GM13976 (cell line): ENCODE data around the gene TMEM132D.

ENCODE experiments used
- DNase-seq: peaks from one replicate; pipeline ENCODE4 v3.0.0; 2012; ENCODE audit warnings: low spot score
- in situ Hi-C: fragments of 300-500 bp; cut with MboI; formaldehyde crosslinking; loops from one replicate; pipeline ENCODE4 v1.12.0; 2022; ENCODE audit warnings: low sequenced_read_pairs, mixed read lengths, inconsistent platforms; ENCODE audit not compliant: unreplicated experiment
- TF ChIP-seq, protein P1 (sequence below): IDR thresholded peaks from 2 replicates; pipeline ENCODE4 v1.5.1; 2012; ENCODE audit warnings: borderline replicate concordance, mild to moderate bottlenecking; ENCODE audit not compliant: insufficient read depth; ENCODE audit errors: extremely low read depth, missing control alignments, control extremely low read depth

TMEM132D gene

DNA sequence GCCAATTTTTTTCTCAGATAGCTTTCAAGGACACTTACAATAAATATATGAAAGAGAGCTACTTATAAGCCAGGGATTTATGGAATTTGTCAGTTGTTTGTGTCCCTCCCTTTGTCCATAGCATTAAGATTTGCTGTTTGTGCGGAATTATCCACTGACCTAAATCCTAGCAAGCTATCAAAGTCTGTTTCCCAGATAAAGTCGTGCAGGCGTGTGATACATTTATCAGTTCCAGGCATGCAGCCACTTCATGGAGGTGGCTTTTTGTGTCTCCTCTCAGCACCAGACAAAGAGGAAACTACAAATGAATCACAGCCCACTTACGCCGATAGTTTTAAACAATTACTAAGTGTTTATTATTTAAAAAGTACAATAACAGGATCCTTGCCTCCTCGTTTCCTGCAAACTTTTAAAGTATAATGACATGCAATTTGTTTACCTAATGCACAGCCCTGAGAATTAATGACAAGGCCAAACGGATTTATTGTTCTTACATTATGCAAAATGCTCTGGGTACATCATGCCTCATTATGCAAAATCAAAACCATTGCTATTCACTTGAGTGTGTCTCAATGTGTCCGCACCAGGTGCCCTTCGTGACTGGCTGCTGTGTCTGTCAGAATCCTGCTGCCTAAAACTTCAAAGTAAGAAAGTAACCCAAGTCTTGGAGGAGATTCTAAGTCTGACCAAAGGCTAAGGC, 627.3 kb downstream of the TMEM132D start:
- no peak for DNase-seq
- in situ Hi-C loops, result no loop called here
- TF ChIP-seq, protein P1, sequence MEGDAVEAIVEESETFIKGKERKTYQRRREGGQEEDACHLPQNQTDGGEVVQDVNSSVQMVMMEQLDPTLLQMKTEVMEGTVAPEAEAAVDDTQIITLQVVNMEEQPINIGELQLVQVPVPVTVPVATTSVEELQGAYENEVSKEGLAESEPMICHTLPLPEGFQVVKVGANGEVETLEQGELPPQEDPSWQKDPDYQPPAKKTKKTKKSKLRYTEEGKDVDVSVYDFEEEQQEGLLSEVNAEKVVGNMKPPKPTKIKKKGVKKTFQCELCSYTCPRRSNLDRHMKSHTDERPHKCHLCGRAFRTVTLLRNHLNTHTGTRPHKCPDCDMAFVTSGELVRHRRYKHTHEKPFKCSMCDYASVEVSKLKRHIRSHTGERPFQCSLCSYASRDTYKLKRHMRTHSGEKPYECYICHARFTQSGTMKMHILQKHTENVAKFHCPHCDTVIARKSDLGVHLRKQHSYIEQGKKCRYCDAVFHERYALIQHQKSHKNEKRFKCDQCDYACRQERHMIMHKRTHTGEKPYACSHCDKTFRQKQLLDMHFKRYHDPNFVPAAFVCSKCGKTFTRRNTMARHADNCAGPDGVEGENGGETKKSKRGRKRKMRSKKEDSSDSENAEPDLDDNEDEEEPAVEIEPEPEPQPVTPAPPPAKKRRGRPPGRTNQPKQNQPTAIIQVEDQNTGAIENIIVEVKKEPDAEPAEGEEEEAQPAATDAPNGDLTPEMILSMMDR, result no peak

DNA sequence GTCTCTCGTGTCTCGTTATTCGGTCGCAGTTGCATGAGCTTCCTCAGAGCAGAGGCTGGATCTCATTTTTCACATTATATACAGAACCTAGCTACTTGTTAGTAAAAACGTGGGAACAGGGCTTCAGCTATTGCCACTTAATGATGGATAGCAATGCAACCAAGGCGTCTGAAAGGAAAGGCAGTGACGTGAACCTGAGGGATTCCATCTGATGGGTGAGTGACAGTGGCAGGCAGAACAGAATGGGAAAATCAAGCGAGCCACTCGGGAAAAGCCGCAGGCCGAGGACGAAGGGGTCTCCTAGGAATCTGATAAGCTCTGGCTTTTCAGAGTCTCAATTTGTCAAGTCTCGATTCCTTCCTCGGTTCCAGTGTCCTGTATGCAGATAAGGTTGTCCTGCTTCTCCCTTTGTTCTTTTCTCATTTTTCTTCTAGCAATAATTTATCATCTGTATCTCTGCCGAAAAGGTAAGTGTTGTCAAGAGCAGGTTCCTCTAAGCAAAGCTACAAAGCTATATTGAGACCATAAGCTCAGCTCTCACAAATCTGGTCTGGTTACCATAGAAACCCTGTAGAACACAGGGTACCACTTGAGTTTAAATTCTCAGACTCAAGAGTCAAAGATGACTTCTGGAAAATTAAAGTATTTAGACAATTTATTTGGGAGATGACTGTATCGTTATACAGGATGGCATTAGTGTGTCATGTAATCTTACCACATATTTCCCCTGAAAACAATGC, 633.9 kb downstream of the TMEM132D start:
- no peak for DNase-seq
- in situ Hi-C loops, result no loop called here
- TF ChIP-seq, protein P1, result no peak

DNA sequence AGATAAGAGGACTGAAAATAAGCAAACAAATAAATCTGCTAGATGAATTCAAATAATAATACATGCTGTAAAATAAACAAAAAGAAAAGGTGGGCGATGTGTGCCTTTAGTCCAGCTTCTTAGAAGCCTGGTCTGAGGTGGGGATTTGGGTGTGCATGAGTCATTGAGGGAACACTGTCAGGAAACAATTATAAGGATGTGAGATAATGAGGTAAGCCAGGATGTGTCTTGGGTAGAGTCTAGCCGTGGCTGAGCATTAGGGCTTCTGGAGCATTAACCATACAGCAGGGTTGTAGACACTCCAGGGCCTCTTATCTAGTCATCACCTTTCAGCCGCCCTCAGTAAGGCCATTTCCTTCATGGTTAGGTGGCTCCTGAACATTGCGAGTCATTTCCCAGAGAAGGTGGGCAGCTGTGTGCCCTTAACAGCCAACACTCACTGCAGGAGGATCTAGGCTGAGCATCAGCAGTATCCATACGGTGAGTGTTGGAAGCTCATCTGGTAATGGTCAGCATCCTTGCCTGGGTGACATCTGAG, 645.0 kb downstream of the TMEM132D start:
- TF ChIP-seq, protein P1, result no peak
- in situ Hi-C loops, result no loop called here

DNA sequence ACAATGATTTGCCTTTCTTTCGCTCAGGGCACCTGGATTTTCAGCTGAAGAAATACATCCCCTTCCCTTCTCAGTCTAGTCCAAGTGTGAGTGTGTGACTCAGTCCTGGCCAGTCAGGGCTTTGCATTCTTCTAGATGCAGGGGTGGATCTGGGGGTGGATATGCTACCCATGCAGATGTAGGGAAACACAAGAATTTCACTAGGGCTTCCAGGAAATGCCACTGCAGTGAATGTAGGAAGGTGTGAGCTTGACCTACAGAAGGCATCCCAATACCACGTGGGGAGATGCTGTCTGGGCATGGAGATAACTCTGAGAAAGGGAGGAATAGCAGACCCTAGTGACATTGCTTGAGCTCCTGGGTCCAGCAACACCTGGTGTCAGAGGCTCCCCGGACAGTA, 646.3 kb downstream of the TMEM132D start:
- no peak for DNase-seq

More for the DNA sequence above, 645.0 kb downstream of the TMEM132D start:
- DNase-seq, result no peak

DNA sequence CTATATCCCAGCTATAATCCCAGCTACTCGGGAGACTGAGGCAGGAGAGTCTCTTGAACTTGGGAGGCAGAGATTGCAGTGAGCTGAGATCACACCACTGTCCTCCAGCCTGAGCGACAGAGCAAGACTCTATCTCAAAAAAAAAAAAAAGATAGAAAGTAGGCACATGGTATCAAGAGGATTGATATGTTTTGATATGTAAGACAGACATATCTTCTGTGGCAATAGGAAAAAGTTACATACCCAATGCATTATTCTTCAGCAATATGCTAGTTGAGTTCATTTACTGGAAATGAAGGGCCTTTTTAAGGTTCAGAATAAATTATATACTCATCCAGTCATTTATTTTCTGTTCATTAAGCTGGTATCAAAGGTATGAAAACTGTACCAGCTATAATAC, 657.2 kb downstream of the TMEM132D start:
- TF ChIP-seq, protein P1, result no peak
- in situ Hi-C loops, result no loop called here
- DNase-seq, result no peak

More for the DNA sequence above, 646.3 kb downstream of the TMEM132D start:
- TF ChIP-seq, protein P1, result no peak
- in situ Hi-C loops, result no loop called here

DNA sequence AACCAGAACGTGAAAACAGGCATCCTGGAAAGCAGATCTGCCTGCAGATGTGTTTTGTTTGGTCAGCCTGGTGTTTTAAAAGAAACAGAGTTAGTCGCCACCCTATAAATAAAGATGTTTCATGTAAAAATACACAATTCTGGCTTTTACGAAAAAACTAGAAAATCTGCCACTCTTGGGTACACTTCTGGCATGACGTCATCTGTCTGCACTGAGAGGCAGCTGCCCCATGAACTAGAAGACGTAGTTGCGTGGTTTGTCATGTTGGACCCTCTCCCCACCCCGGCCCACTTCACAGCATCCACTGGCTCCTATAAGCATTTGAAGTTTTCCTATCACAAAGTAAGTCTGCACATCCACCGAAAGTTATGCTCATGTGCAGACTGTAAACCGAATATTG, 658.1 kb downstream of the TMEM132D start:
- TF ChIP-seq, protein P1, result no peak
- in situ Hi-C loops, result no loop called here
- no peak for DNase-seq
